Testis (tissue), 3 donors: ENCODE data around the gene OXNAD1. TPM values are rescaled to one million over a fixed set of nuclear protein-coding genes. Genes with fewer than 3 reads are reported as not detected.
A peak's percentile ranks its signal among the peaks of the same experiment; 100 is the strongest.

Experiments used
- DNase-seq: peaks from one replicate; pipeline ENCODE4 v3.0.0-alpha.2; 2019
- H3K27ac ChIP-seq, 2 donors: fragments of 200-600 bp; sonication (generic); one replicate each; pipeline ENCODE4 v1.5.1; 2019
- H3K27me3 ChIP-seq: fragments of 200-600 bp; sonication (generic); one replicate; pipeline ENCODE4 v1.5.1; 2019
- H3K36me3 ChIP-seq: fragments of 200-600 bp; sonication (generic); one replicate; pipeline ENCODE4 v1.5.1; 2017; ENCODE audit warnings: low read depth; ENCODE audit errors: missing control alignments
- H3K4me1 ChIP-seq: fragments of 200-600 bp; sonication (generic); one replicate; pipeline ENCODE4 v1.5.1; 2019
- H3K4me3 ChIP-seq, 2 donors: fragments of 200-600 bp; sonication (generic); one replicate each; pipeline ENCODE4 v1.5.1; 2017 to 2019
- H3K9me3 ChIP-seq: fragments of 200-600 bp; sonication (generic); one replicate; pipeline ENCODE4 v1.5.1; 2017
- CTCF ChIP-seq, 3 experiments: fragments of 450-650 bp in 2 of 3; fragments of 200-600 bp in 1 of 3; sonication (generic) in 1 of 3; IDR thresholded peaks; one replicate each; pipeline ENCODE4 v1.5.1; 2016 to 2019; ENCODE audit warnings: antibody characterized with exemption in 3 of 3, mild to moderate bottlenecking in 2 of 3, moderate library complexity in 1 of 3
- POLR2A ChIP-seq: fragments of 450-650 bp; IDR thresholded peaks from one replicate; pipeline ENCODE4 v1.6.1; 2017; ENCODE audit warnings: antibody characterized with exemption, mild to moderate bottlenecking, moderate library complexity
- WGBS, 2 donors: methylation state at CpG; one replicate each; pipeline ENCODE4 v1.1.5; 2018; 5-methylcytosine and 5-hydroxymethylcytosine counted together
- intact Hi-C: fragments of 100-400 bp; cut with DNase I; formaldehyde crosslinking; loops from one replicate; pipeline ENCODE4 v1.15.1; 2023; ENCODE audit warnings: low total_unique reads
- polyA plus RNA-seq: library from polyadenylated mRNA; stranded (reverse); fragments of 350-450 nt; fragmentation: Illumina TruSeq; extraction: RNeasy Lipid Tissue Mini Kit (QIAGEN cat#74804); gene quantifications from one replicate; pipeline ENCODE4 v1.2.3, GENCODE V29; 2014; ENCODE audit warnings: low read depth, low replicate concordance; ENCODE audit not compliant: insufficient read depth
- total RNA-seq, 2 donors: library from RNA; depleted of rRNA; stranded (reverse); fragments of >200 nt; gene quantifications; one replicate each; pipeline ENCODE4 v1.2.3, GENCODE V29; 2016

Gene OXNAD1
- total and polyA plus RNA-seq, 3 donors from 2014 or later: 11.8 to 31.2 (median 27.3) TPM

GRCh38 chr3:16262174-16262573 is 2.8 kb upstream of the OXNAD1 start:
- Histone ChIP-seq H3K9me3 (no peaks in the 10 kb centered on the region), H3K4me3 (no peak overlapping the region), H3K4me1 (peaks cover 10% of the 10 kb centered on the region), H3K27me3 (no peaks in the 10 kb centered on the region), H3K36me3 (no peaks in the 10 kb centered on the region), H3K27ac (no peak overlapping the region)
- TF ChIP-seq CTCF (IDR thresholded peaks at IDR 0.05): no peak
- TF ChIP-seq POLR2A: no peak
- WGBS, 2 donors: 65 to 91% methylated on average over 4 of the region's 4 CpGs
- intact Hi-C loops: no loop called here
- no peak for DNase-seq

GRCh38 chr3:16264174-16264707 is 771 bp upstream of the OXNAD1 start:
- Histone ChIP-seq H3K27ac (peak overlapping the region; percentile 59 to 69), H3K4me1 (peaks cover 20% of the 10 kb centered on the region), H3K9me3 (no peaks in the 10 kb centered on the region), H3K27me3 (no peaks in the 10 kb centered on the region), H3K36me3 (no peaks in the 10 kb centered on the region), H3K4me3 (peak overlapping the region; percentile 72 to 79)
- TF ChIP-seq POLR2A (no peak), CTCF (IDR thresholded peaks at IDR 0.05) (no peak)
- no peak for DNase-seq
- 0% methylated on average over 21 of the region's 21 CpGs for WGBS, 2 donors
- intact Hi-C loops: no loop called here

DNA sequence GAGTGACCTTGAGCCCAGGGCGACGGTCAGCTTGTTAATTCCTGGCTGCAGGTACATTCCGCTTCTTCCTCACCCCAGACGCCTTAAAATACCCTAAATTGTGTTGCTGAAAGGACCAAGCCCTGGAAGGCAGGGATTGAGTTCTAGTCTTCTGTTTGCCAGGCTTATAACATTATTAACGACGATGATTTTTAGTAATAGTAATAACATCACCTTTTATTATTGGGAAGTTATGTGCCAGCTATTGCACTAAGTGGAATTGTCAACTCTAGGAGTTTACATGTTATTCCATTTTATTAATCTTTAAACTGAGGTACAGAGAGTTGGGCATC is 409 bp downstream of the OXNAD1 start:
- TF ChIP-seq POLR2A (no peak), CTCF (IDR thresholded peaks at IDR 0.05) (no peak)
- Histone ChIP-seq H3K4me3 (peak overlapping the region; percentile 72 to 79), H3K27ac (peak overlapping the region; percentile 72 to 92), H3K36me3 (no peaks in the 10 kb centered on the region), H3K9me3 (no peaks in the 10 kb centered on the region), H3K27me3 (no peaks in the 10 kb centered on the region), H3K4me1 (peaks cover 20% of the 10 kb centered on the region)
- 0 to 1% methylated on average over 6 of the region's 6 CpGs for WGBS, 2 donors
- DNase-seq: no peak
- intact Hi-C loops: no loop called here

DNA sequence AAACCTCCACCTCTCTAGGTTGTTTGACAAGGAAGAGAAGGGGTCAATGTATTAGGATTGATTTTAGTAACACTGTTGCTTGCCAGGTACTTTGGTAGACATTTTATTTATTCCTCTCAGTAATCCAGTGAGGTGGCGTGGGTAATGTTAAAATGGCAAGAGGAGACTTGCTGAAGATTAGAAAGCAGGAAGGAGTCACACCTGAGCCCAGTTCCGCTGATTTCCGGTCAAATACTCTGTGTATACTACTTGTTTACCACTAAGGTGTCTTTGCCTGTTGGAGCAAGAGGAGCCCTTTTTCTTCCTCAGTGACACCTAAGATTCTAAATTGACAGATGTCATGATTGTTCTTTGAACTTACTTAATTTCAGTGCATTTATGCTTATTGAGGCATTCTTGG is 1.7 kb downstream of the OXNAD1 start:
- Histone ChIP-seq H3K27me3 (no peaks in the 10 kb centered on the region), H3K9me3 (no peaks in the 10 kb centered on the region), H3K4me3 (no peak overlapping the region), H3K36me3 (no peaks in the 10 kb centered on the region), H3K27ac (no peak overlapping the region), H3K4me1 (peaks cover 20% of the 10 kb centered on the region)
- intact Hi-C loops: no loop called here
- TF ChIP-seq CTCF (IDR thresholded peaks at IDR 0.05) (no peak), POLR2A (no peak)
- WGBS, 2 donors: 61 to 73% methylated on average over 3 of the region's 3 CpGs
- DNase-seq: no peak

DNA sequence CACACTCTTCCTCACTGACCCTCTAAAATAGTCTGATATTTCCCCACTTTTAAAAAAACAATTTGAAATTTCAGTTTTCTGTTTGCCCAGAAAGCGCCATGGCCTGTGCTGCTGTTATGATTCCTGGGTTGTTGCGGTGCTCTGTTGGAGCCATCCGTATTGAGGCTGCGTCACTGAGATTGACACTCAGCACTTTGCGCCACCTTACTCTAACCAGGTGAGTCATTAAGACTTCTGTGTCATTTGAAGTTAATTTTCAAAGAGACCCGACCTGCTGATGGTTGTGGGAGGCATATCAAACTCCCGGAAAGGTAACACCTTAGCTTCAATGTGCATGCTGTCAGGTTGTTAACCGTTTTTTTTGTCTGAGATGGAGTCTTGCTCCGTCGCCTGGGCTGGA is 5.8 kb downstream of the OXNAD1 start:
- Histone ChIP-seq H3K4me1 (peaks cover 11% of the 10 kb centered on the region), H3K36me3 (no peaks in the 10 kb centered on the region), H3K4me3 (no peak overlapping the region), H3K27me3 (no peaks in the 10 kb centered on the region), H3K9me3 (no peaks in the 10 kb centered on the region), H3K27ac (no peak overlapping the region)
- 91 to 94% methylated on average over 10 of the region's 10 CpGs for WGBS, 2 donors
- no peak for DNase-seq
- TF ChIP-seq CTCF (IDR thresholded peaks at IDR 0.05) (no peak), POLR2A (no peak)
- intact Hi-C loops: no loop called here
